ENCODE results near the gene CDKAL1.
"Not testable (repeated sequence)": the region's sequence is repeated elsewhere in the genome, so short reads cannot be mapped to it uniquely, and the experiment has no call there.

CDKAL1 gene

DNA sequence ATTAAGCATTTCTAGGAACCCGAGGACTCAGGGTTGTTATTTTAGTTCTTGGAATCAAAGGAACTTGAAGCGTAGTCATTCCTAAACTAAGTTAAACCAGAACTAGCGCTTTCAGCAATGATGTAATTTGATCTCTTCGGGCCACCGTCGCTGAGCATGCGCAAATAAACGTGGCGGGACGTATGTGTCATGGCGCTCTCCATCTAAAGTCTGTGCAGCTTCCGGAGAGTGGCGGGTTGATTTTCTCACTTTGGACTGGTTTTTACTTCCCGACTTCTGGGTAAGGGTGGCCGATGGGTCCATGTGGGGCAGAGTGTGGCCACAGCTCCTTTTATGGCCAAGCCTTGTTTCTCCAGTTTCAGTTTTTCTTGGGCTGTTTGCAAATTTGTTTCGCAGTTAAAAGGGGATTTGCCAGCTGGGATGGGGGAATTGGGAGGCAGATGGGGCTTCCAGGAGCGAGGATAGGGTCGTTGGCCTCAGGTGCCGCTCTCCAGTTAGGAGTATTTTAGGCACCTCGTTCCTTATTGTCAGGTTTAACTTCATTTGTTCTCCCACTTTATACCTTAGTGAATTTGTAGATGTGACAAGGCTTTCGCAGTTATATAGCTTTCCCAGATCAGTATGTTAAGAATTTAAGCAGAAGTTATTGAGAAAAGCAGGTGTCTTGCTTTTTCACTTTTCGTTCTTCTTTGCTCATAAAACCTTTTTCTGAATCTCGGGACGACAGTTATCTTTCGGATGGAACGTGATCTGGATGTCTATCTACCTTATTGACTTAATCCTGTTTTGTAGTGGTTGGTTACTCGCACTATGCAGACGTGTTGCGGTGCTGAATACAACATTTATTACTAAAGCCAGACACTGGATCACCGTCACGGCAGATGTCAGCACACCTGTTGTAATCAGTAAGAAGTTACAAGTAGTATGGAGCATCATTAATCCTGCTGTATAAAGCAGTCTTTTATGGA, at the start of gene CDKAL1:
Gene CDKAL1 (plus strand): TSS at position 163 of the 968 bp plus-strand sequence. CDS start 11,894 bp downstream, outside the sequence.
- peak; percentile 75 to 85 for DNase-seq (ENCODE audit: low read depth in 2 of 2, low spot score in 1 of 2)

DNA sequence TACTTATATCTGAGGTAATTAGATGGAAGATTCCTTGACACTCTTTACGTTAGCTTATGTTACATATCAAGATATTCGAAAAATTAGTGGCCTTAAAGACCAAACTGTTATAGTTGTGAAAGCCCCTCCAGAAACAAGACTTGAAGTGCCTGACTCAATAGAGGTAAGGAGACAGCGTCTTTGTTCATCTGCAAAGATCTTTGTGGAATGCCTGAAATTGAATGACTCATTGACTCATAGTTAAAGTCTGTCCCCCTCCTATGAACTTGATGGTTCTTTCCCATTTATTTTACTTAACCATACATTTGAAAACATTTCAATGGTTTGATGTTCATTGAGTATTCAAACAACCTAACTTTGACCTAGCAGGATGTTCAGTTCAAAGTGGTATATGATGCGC, 47.6 kb upstream of the CDKAL1 start:
- no peak for DNase-seq (ENCODE audit: low read depth in 2 of 2, low spot score in 1 of 2)

DNA sequence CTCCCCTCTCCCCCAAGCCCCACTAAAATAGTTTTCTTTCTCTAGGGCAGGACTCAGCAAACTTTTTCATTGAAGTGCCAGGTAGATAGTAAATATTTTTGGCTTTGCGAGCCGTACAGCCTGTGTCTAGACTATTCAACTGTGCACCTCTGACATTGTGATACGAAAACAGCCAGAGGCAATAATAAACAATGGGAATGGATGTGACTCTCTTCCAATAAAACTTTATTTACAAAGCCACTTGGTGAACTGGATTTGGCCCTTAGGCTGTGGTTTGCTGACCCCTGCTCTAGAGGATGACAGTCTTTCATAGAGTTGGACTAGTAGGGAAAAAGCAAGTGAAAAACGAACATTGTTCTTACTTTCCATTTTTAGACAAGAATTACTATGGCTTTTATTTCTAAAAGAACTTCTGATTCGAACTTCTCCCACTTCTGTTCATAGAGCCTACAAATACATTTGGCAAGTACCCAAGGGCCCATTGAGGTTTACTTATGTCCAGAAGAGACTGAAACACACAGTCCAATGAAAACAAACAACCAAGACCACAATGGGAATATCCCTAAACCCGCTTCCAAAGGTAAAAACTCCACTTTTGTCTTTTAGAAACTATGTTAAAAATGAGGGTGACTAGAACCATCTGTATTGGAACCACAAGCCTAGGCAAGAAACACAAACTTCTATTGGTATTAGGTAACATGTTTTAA, 46.4 kb upstream of the CDKAL1 start:
- DNase-seq (ENCODE audit: low read depth in 2 of 2, low spot score in 1 of 2), result no peak

DNA sequence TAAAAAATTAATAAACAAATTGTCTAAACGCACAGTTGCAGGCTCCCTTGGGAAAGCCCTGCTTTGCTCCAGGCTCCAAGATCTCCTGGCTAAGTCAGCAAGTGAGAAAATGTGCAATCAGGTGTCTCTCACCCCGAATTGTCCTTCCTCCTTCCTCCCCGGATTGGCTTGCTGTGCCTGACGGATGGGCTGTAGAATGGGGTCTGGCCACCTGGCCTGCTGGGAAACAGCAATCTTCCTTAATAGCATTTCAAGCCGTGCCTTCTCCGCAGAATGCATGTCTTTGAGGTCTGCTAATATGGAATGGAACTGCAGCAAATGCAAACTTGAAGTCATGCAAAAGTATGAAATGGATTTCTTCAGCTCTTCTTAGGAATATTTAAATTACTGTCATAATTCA, 43.7 kb upstream of the CDKAL1 start:
- DNase-seq (ENCODE audit: low read depth in 2 of 2, low spot score in 1 of 2), result no peak

DNA sequence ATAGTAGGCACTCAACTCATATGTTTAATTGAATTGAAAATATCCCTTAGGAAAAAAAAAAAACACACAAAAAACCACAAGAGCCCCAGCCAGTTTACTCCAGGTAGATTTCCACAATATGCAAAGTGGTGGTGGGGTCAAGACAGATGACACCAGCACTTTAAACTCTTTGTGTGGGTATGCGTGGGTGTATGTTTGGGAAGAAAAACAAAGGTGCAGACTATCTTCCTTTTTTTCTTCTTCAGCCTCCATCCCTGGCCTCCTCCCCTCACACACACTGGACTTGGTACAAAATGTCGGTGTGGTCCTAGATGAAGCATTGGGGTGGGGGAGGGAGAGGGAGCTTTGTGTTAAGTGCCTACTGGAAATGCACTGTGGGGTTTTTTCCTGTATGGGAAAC, 42.2 kb upstream of the CDKAL1 start:
- DNase-seq (ENCODE audit: low read depth in 2 of 2, low spot score in 1 of 2), result no peak

DNA sequence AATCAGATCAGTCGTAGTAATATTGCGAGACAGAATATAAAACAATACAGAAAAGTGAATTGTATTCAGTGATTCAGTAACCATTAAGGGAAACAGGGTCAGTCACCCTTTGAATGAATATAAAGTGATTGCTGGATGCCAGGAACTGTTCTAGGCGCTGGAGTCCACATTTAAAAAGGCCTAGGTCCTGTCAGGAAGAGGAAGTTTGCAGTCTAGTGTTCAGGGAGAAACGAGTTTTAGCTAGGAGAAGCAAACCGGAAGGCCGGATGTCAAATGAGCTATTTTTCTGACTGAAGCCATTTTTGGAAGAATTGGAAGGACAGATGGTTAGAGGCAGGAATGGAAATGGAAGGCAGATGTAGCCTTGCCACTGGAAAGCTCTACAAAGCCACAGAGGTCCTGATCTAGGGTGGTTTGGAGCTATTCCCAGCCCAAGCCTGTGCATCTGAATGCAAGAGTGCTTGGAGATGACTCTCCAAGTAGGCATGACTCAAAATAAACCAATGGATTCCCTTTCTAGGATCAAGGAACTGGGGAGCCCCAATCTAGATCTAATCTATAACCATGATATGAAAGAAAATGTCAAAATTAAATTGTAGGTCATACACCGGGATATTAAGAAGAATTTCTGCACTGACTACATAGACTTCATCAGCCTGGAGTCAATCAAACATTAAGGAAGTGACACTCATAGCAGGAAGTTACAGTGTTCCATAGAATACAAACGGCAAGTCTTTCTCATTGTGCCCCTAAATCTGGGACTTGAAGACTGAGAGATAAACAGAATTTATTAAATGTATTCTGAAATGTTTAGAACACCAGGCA, 36.8 kb upstream of the CDKAL1 start:
- no peak for DNase-seq (ENCODE audit: low read depth in 2 of 2, low spot score in 1 of 2)

DNA sequence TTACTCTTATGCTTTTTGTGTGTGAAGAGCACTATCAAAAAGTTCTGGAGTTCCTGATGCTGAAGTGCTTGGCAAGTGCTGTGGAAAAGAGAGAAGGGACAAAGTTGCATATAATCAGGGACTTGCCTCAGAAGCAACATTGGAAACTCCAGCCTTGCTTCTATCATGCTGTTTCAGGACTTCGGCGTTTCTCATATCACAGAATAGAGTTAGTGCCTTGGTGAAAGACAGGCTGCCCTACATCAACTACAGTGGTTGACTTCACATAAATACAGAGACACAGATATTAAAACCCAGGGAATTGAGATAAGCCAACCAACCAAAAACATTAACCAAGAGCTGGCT, 36.2 kb upstream of the CDKAL1 start:
- no peak for DNase-seq (ENCODE audit: low read depth in 2 of 2, low spot score in 1 of 2)

DNA sequence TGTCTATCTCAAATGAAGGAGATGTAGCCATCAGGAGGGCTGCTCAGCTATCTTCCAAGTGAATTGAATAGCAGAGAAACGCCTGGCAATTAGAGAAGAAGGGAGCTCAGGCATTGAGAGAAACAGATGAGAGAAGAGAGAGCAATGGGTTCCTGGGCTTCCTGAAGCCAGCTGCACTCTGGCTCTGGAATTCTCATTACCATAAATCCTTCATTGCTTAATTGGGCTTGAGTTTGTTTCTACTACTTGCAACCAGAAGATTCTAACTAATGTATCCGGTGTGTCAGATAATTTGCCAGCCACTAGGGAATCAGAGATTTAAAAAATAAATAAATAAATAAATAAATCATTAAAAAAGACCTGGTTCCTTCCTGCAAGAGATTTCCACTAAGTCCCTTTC, 25.0 kb upstream of the CDKAL1 start:
- DNase-seq (ENCODE audit: low read depth in 2 of 2, low spot score in 1 of 2), result no peak

DNA sequence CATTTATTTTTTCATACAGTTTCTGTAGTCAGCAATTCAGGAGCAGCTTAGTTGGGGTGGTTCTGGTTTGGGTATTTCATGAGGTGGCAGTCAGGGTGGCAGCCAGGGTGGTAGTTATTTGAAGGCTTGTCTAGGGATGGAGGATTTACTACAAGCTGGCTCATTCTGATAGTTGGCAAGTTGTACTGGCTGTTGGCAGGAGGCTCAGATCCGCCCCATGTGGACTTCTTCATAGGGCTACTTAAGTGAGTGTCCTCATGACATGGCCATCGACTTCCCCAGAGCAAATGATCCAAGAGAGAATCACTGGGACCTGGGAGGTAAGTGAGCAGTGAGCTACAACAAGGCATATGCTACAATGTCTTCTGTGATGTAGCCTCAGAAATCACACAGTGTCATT, 22.4 kb upstream of the CDKAL1 start:
- DNase-seq (ENCODE audit: low read depth in 2 of 2, low spot score in 1 of 2), result no peak

DNA sequence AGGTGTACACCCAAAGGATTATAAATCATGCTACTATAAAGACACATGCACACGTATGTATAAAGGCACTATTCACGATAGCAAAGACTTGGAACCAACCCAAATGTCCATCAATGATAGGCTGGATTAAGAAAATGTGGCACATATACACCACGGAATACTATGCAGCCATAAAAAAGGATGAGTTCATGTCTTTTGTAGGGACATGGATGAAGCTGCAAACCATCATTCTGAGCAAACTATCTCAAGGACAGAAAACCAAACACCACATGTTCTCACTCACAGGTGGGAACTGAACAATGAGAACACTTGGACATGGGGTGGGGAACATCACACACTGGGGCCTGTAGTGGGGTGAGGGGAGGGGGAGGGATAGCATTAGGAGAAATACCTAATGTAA, 9.0 kb upstream of the CDKAL1 start:
- DNase-seq (ENCODE audit: low read depth in 2 of 2, low spot score in 1 of 2), result not testable (repeated sequence)

DNA sequence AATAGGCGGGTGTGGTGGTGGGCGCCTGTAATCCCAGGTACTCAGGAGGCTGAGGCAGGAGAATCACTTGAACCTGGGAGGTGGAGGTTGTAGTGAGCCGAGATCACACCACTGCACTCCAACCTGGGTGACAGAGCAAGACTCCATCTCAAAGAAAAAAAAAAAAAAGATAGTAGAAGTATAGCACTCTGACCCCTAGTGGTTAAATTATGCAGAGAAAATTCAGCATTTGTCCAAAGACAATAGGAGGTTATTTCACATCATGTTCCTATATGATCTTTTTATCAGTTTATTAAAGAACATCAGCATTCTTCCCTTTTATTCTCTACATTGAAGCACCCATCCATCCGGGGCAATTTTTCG, 5.2 kb upstream of the CDKAL1 start:
- not testable (repeated sequence) for DNase-seq (ENCODE audit: low read depth in 2 of 2, low spot score in 1 of 2)

DNA sequence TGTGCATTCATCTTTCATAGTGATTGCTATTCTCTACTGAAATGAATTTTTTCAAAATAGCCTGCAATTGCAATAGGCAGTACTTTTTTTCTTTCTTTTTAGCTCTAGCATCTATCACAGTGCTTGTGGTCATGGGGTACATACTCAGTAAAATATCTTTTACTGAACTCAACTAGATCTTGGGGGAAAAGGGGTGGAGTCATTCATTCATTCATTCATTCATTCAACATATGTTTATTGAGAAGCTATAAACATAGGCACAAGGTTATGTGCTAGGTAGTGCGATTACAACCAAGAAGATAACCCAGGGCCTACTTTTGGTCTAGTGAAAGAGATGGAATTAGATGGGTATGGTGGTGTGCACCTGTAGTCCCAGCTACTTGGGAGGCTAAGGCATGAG, 1.4 kb upstream of the CDKAL1 start:
- no peak for DNase-seq (ENCODE audit: low read depth in 2 of 2, low spot score in 1 of 2)

DNA sequence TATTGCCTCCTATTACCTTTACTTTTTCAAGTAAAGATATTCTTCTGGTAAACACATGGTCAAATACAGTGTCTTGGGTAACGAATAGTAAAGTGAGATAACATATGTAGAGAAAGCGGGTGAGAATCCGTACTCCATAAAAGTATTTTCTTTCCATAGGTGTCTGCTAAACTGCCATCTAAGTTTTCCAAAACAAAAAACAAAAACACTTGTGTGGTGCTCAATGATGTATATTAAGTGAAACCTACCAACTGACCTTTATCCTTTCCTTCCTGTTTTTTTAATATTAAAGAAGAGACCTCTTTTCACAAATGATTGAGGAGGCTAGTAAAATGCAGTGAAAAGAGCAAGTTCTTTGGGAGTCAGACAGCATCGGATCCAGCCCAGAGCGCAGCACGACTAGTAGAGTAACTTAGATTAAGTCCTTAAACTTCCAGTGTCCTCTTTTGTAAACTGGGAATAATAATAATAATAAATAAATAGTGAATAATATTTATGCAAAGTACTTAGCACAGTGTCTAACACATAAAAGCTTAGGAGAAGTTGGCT, 437 bp upstream of the CDKAL1 start:
- no peak for DNase-seq (ENCODE audit: low read depth in 2 of 2, low spot score in 1 of 2)

DNA sequence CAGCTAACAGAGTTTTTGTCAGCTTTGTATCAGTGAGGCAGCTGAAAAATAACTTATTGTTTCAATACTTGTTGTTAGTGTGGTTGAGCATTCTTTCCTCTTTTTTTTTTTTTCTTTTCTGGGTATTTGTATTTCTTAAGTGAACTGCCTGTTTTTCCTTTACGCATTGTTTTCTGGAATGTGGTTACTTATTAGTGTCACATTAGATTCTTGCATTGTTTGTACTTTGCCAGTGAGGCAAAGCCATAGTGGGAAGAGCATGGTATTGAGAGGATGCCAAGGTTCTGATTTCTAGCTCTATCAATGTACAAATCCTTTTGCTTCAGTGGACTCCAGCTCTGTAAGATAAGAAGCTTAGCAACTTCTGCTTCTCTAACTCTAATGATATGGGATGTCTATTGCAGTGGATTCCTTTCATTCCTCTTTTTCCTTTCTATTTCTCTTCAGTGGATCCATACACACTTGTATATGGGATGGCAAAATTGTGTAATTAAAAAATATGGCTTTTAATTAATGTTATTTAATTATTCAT, 3.9 kb downstream of the CDKAL1 start:
- no peak for DNase-seq (ENCODE audit: low read depth in 2 of 2, low spot score in 1 of 2)

DNA sequence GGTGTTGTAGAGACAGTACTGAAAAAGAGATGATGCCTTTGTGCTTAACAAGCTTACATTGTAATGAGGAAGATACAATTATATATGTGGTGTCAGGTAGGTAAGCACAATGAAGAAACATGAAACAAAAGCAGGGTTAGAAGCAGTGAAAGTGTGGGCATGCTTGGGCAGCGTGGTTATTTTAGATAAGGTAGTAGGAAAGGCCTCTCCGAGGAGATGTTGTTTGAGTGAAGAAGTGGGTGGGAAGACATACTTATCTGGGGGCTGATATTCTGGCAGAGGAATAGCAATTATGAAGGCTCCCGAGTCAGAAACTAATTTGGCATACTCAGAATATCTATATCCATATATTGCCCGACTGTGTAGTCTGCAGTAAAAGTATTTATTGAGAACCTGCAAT, 4.7 kb downstream of the CDKAL1 start:
- DNase-seq (ENCODE audit: low read depth in 2 of 2, low spot score in 1 of 2), result no peak

DNA sequence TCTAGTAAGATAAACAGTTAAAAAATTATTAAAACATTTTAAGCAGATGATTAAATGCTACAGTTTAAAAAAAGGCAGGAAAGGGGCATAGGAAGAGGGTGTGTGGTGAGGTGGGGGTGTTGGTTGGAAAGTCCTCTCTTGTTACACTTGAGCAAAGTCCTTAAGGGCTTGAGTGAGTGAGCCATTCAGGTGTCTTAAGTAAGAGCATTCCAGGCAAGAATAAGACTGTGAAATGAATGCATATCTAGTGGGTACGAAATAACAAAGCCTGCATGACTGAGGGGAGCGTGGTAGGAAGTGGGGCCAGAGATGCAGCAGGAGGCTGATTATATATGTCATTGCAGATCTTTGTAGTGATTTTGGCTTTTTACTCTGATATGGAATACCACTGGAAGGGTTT, 5.1 kb downstream of the CDKAL1 start:
- DNase-seq (ENCODE audit: low read depth in 2 of 2, low spot score in 1 of 2), result no peak

DNA sequence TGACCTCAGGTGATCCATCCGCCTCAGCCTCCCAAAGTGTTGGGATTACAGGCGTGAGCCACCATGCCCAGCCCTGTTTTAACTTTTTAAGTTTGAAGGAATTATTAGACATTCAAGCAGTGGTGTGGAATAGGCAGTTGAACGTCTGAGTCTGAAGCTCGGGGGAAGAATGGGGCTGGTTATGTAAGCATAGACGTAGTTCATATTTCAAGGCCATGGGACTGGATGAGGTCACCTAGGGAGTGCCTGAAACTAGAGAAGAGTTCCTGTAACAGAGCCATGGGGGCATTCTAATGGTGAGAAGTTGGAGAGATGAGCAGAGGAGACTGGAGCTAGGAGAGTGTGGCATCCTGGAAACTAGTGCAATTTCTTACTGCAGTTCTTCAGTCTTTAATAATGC, 6.4 kb downstream of the CDKAL1 start:
- no peak for DNase-seq (ENCODE audit: low read depth in 2 of 2, low spot score in 1 of 2)

DNA sequence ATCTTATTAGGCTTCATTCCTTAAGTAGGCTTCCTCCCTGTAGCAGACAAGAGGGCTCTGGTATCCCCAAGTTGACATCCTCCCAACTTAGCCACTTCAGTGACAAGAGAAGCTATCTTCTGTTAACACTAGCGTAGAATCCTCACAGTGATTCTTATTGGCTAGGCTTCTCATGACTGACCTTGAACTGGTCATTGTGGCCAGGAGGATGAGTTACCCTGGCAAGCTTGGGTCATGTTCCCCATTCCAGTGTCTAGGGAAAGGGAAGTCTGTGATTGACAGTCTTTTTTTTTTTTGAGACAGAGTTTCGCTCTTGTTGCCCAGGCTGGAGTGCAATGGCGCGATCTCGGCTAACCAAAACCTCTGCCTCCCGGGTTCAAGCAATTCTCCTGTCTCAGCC, 7.1 kb downstream of the CDKAL1 start:
- DNase-seq (ENCODE audit: low read depth in 2 of 2, low spot score in 1 of 2), result no peak

DNA sequence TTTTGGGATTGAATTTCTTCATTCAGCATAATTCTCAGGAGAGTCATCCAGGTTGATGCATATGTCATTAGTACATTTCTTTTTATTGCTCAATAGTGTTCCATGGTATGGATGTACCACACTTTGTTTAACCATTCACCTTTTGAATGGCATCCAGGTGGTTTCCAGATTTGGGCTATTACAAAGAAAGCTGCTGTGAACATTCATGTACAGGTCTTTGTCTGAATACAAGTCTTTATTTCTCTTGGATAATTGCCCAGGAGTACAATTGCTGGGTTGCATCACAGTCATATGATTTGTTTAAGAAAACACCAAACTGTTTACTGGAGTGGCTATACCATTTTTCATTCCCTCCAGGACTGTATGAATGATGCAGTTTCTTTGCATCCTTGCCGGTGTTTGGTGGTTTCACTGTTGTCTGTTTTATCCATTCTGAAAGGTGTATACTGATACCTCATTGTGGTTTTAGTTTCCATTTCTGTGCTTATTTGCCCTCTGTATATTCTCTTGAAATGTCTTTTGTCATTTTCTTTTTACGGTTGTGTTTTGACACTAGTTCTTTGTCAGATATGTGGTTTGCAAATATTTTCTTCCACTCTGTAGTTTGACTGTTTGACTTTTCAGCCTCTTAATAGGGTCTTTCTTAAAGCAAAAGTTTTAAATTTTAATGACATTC, 8.8 kb downstream of the CDKAL1 start:
- DNase-seq (ENCODE audit: low read depth in 2 of 2, low spot score in 1 of 2), result no peak

DNA sequence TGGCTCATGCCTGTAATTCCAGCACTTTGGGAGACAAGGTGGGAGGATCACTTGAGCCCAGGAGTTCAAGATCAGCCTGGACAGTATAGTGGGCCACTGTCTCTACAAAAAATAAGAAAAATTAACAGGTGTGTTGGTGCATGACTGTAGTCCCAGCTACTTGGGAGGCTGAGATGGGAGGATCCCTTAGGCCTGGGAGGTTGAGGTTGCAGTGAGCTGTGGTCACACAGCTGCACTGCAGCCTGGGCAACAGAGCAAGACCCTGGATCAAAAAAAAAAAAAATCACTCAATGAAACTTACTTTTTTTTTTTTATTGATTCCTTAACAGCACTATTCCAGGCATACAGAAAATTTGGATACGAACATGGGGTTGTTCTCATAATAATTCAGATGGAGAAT, 14.0 kb downstream of the CDKAL1 start:
- DNase-seq (ENCODE audit: low read depth in 2 of 2, low spot score in 1 of 2), result no peak

DNA sequence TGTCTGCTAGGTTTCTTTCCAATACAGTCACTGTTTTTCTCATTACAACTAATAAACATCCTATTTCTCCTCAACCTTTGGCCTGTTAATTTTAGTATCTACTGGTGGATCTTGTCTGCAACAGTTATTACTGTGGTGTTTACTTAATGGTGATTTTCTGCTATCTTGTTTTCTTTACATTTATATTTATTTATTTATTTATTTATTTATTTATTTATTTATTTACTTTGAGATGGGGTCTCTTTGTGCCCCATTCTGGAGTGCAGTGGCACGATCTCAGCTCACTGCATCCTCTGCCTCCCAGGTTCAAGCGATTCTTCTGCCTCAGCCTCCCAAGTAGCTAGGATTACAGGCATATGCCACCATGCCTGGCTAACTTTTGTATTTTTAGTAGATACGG, 15.1 kb downstream of the CDKAL1 start:
- not testable (repeated sequence) for DNase-seq (ENCODE audit: low read depth in 2 of 2, low spot score in 1 of 2)
